HG03432 (cell line): Measurements from ENCODE around the gene TACR1.
"Not testable (repeated sequence)": the region's sequence is repeated elsewhere in the genome, so short reads cannot be mapped to it uniquely, and the experiment has no call there.

ENCODE experiments used
- ATAC-seq: cut with Tn5 transposase; IDR thresholded peaks from one replicate; pipeline ENCODE4 v1.9.1; 2021; ENCODE audit warnings: mild to moderate bottlenecking, moderate library complexity; ENCODE audit not compliant: unreplicated experiment

Gene TACR1

GRCh38 chr2:75147884-75148283 is 51.4 kb downstream of the TACR1 start:
- ATAC-seq, result not testable (repeated sequence)

GRCh38 chr2:75146606-75147332 is 52.6 kb downstream of the TACR1 start:
- no peak for ATAC-seq

GRCh38 chr2:75146221-75146605 is 53.1 kb downstream of the TACR1 start:
- ATAC-seq, result not testable (repeated sequence)

GRCh38 chr2:75142081-75142480 is 57.2 kb downstream of the TACR1 start:
- ATAC-seq, result no peak

- no peak for ATAC-seq
Observed at GRCh38 chr2:75140288-75140687, 59.0 kb downstream of the TACR1 start.

GRCh38 chr2:75139171-75139570 is 60.1 kb downstream of the TACR1 start:
- ATAC-seq, result no peak

GRCh38 chr2:75138528-75138927 is 60.8 kb downstream of the TACR1 start:
- ATAC-seq, result no peak

GRCh38 chr2:75135776-75136400 is 63.4 kb downstream of the TACR1 start:
- ATAC-seq, result no peak

GRCh38 chr2:75134860-75135259 is 64.5 kb downstream of the TACR1 start:
- no peak for ATAC-seq

GRCh38 chr2:75133621-75134570 is 65.4 kb downstream of the TACR1 start:
- ATAC-seq, result no peak

- no peak for ATAC-seq
Observed at GRCh38 chr2:75130171-75130570, 69.1 kb downstream of the TACR1 start.

GRCh38 chr2:75123876-75124275 is 75.4 kb downstream of the TACR1 start:
- ATAC-seq, result no peak

- ATAC-seq, result no peak
Observed at GRCh38 chr2:75113231-75113869, 86.0 kb downstream of the TACR1 start.

GRCh38 chr2:75108937-75109482 is 90.3 kb downstream of the TACR1 start:
- no peak for ATAC-seq

GRCh38 chr2:75102011-75102410 is 97.3 kb downstream of the TACR1 start:
- no peak for ATAC-seq

GRCh38 chr2:75100801-75101151 is 98.5 kb downstream of the TACR1 start:
- ATAC-seq, result no peak

- no peak for ATAC-seq
Observed at GRCh38 chr2:75100011-75100800, 99.1 kb downstream of the TACR1 start.

- ATAC-seq, result no peak
Observed at GRCh38 chr2:75099521-75099922, 99.8 kb downstream of the TACR1 start.

GRCh38 chr2:75098856-75099255 is 100.5 kb downstream of the TACR1 start:
- no peak for ATAC-seq

GRCh38 chr2:75097831-75098230 is 101.5 kb downstream of the TACR1 start:
- ATAC-seq, result no peak
